ENCODE results near the gene KAT6B.
"Not testable (repeated sequence)": the region's sequence is repeated elsewhere in the genome, so short reads cannot be mapped to it uniquely, and the experiment has no call there.

Gene KAT6B

DNA sequence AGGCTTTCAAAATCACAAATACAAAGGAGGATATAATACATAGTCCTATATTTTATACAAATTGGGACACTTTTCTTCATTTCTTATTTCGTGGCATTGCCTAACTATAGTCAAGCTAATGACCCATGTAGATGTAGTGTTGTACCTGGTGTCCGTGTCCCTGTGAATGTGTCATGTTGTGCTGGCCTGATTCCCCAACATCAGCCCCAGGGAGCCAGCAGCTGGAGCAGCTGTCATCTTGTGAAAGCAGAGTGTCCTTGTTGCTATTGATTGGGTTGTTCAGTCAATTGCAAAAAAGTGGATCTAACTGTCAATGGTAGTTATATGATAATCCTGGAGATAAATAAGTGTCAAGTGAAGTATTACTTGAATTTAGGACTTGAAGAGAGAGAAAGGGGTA lies 86.3 kb downstream of the KAT6B start:
- peaks cover 8% of the 10 kb centered on the region for H3K36me3 Mint-ChIP-seq (ENCODE audit: low read depth)
- TF ChIP-seq, protein P1, sequence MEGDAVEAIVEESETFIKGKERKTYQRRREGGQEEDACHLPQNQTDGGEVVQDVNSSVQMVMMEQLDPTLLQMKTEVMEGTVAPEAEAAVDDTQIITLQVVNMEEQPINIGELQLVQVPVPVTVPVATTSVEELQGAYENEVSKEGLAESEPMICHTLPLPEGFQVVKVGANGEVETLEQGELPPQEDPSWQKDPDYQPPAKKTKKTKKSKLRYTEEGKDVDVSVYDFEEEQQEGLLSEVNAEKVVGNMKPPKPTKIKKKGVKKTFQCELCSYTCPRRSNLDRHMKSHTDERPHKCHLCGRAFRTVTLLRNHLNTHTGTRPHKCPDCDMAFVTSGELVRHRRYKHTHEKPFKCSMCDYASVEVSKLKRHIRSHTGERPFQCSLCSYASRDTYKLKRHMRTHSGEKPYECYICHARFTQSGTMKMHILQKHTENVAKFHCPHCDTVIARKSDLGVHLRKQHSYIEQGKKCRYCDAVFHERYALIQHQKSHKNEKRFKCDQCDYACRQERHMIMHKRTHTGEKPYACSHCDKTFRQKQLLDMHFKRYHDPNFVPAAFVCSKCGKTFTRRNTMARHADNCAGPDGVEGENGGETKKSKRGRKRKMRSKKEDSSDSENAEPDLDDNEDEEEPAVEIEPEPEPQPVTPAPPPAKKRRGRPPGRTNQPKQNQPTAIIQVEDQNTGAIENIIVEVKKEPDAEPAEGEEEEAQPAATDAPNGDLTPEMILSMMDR (IDR thresholded peaks at IDR 0.05) = no peak
- H3K4me1 Mint-ChIP-seq = no peaks in the 10 kb centered on the region
- no peak overlapping the region for H3K27ac Mint-ChIP-seq
- peaks cover 3% of the 10 kb centered on the region for H3K9me3 Mint-ChIP-seq
- H3K27me3 Mint-ChIP-seq (ENCODE audit: low read depth, poor library complexity) = peaks cover 4% of the 10 kb centered on the region
- no peak for DNase-seq
- no peak overlapping the region for H3K4me3 Mint-ChIP-seq

DNA sequence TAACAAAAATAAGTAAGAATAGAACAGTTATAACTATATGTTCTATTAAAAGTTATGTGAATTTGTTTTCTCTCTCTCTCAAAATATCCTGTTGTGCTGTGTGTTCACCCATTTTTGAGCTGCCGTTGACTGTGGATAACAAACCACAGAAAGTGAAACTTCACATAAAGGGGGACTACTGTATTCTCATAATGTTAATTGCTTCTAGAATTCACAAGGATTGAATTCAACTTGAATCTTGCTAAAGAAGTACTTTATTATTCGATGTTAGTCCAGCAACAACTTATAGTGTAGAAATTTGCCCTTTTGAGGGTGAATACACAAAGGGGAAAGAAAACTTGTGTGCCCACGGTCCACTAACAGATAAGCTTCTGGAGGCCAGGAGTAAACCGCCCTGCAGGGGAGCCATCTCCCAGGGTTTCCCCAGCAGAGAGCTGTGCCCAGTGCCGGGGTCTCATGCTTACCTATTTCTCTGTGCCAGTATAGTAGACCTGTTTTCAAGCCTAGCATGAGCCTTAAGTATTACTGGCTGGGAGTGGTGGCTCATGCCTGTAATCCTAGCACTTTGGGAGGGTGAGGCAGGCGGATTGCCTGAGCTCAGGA lies 87.1 kb downstream of the KAT6B start:
- Mint-ChIP-seq H3K9me3 (peaks cover 10% of the 10 kb centered on the region), H3K27ac (no peak overlapping the region), H3K36me3 (ENCODE audit: low read depth) (peaks cover 14% of the 10 kb centered on the region), H3K4me1 (no peaks in the 10 kb centered on the region), H3K4me3 (no peak overlapping the region), H3K27me3 (ENCODE audit: low read depth, poor library complexity) (peaks cover 4% of the 10 kb centered on the region)
- no peak for DNase-seq
- TF ChIP-seq, protein P1 (IDR thresholded peaks at IDR 0.05) = no peak

DNA sequence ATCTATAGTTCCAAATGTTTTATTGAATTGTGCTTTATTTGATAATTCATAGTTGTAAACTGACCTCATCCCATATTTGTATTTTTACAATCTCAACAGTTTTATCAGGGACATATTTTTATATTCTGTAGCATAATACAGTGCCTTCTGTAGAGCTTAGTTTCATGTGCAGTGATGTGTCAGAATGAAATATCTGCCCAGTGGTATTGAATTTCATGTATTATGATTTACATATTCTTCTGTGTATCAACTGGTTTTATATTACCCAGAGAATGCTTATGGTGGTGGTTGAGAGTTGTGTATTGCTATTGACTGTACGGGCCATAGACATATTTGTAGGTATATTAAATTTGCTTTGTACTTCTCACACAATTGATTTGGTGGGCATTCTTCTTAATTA lies 89.9 kb downstream of the KAT6B start:
- Mint-ChIP-seq H3K27me3 (ENCODE audit: low read depth, poor library complexity) (no peaks in the 10 kb centered on the region), H3K4me1 (peaks cover under 1% of the 10 kb centered on the region), H3K9me3 (peaks cover 33% of the 10 kb centered on the region), H3K27ac (no peak overlapping the region), H3K4me3 (no peak overlapping the region), H3K36me3 (ENCODE audit: low read depth) (peaks cover 26% of the 10 kb centered on the region)
- DNase-seq = no peak
- TF ChIP-seq, protein P1 (IDR thresholded peaks at IDR 0.05) = no peak

DNA sequence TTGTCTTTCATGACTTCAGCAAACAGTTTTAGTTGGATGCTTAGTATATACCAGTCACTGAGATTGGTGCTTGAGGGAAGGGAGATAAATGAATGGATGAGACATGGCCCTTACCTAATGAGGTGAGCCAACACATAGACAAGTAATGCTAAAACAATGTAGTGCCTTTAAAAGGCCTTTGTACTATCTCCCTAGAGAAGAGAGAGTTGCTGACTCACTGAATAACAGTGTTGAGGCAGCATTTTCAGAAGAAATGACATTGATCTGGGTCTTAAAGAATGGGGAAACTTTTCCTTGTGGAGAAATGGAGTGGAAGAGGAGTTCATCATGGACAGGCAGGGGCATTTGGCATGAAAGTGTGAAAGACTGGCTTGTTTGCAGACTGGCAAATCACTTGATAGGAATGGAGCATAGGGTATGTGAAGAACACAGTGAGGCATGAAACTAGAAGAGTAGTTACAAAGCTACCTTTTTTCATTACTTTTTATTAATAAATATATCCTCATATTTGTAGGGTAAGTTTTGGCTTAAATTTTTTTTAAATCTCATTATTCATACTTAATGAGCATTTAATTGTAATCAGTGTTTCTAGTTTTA lies 91.2 kb downstream of the KAT6B start:
- no peaks in the 10 kb centered on the region for H3K27me3 Mint-ChIP-seq (ENCODE audit: low read depth, poor library complexity)
- H3K4me1 Mint-ChIP-seq = peaks cover 14% of the 10 kb centered on the region
- H3K4me3 Mint-ChIP-seq = no peak overlapping the region
- peak overlapping the region; percentile 15 for H3K27ac Mint-ChIP-seq
- DNase-seq = no peak
- peaks cover 31% of the 10 kb centered on the region for H3K36me3 Mint-ChIP-seq (ENCODE audit: low read depth)
- TF ChIP-seq, protein P1 (IDR thresholded peaks at IDR 0.05) = no peak
- peaks cover 37% of the 10 kb centered on the region for H3K9me3 Mint-ChIP-seq

DNA sequence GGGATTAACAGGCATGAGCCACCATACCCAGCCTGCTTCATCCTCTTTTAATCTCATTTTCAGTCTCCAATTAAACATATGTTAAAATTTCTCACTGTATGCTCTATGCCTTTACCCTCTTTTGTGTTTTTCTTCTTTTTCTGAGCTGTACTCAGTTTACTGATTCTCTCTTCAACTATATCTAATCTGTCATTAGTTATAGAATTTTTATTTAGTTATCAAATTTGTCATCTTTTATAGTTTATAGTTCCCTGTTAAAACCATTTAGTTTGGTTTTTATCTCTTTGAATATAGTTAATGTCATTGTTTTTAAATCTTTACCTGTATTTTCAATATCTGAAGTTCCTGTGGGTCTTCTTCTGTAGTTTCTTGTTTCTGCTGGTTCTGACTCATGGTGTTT lies 93.3 kb downstream of the KAT6B start:
- no peaks in the 10 kb centered on the region for H3K27me3 Mint-ChIP-seq (ENCODE audit: low read depth, poor library complexity)

DNA sequence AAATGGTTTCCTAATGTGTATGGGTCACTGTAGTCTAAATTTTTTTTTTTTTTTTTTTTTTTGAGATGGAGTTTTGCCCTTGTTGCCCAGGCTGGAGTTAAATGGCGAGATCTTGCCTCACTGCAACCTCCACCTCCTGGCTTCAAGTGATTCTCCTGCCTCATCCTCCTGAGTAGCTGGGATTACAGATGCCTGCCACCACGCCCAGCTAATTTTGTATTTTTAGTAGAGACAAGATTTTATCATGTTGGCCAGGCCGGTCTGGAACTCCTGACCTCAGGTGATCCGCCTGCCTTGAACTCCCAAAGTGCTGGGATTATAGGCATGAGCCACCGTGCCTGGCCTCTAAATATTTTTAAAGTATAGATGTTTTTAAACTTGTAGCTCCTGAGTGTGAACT lies 94.7 kb downstream of the KAT6B start:
- Mint-ChIP-seq H3K9me3 (peaks cover 37% of the 10 kb centered on the region), H3K36me3 (ENCODE audit: low read depth) (peaks cover 31% of the 10 kb centered on the region), H3K4me1 (peaks cover 43% of the 10 kb centered on the region)
- not testable (repeated sequence) for DNase-seq; H3K27me3 Mint-ChIP-seq (ENCODE audit: low read depth, poor library complexity); H3K27ac Mint-ChIP-seq; H3K4me3 Mint-ChIP-seq

More for the DNA sequence above, 93.3 kb downstream of the KAT6B start:
- TF ChIP-seq, protein P1 (IDR thresholded peaks at IDR 0.05) = no peak
- Mint-ChIP-seq H3K9me3 (peaks cover 37% of the 10 kb centered on the region), H3K27ac (no peak overlapping the region), H3K4me1 (peaks cover 35% of the 10 kb centered on the region), H3K36me3 (ENCODE audit: low read depth) (peaks cover 31% of the 10 kb centered on the region), H3K4me3 (no peak overlapping the region)
- no peak for DNase-seq
